ENCODE data around the gene SPRR1A.

Gene SPRR1A

GRCh38 chr1:152972196-152972886, 11.5 kb upstream of the SPRR1A start:
- no peak for DNase-seq (ENCODE audit: low read depth)
- no peak overlapping the region for H3K4me3 ChIP-seq (ENCODE audit: low read length)
- TF ChIP-seq CTCF (conservative IDR thresholded peaks at IDR 0.05; ENCODE audit: low read length) = no peak

GRCh38 chr1:152976688-152977087, 7.2 kb upstream of the SPRR1A start:
- DNase-seq (ENCODE audit: low read depth) = no peak
- TF ChIP-seq CTCF (conservative IDR thresholded peaks at IDR 0.05; ENCODE audit: low read length) = no peak
- no peak overlapping the region for H3K4me3 ChIP-seq (ENCODE audit: low read length)

GRCh38 chr1:152977614-152978013, 6.3 kb upstream of the SPRR1A start:
- no peak overlapping the region for H3K4me3 ChIP-seq (ENCODE audit: low read length)
- TF ChIP-seq CTCF (conservative IDR thresholded peaks at IDR 0.05; ENCODE audit: low read length) = no peak
- DNase-seq (ENCODE audit: low read depth) = no peak

- no peak for TF ChIP-seq CTCF (conservative IDR thresholded peaks at IDR 0.05; ENCODE audit: low read length)
- DNase-seq (ENCODE audit: low read depth) = no peak
These were observed 3.2 kb upstream of the SPRR1A start for GRCh38 chr1:152980676-152981075.

GRCh38 chr1:152981146-152981871, 2.6 kb upstream of the SPRR1A start:
- H3K4me3 ChIP-seq (ENCODE audit: low read length) = no peak overlapping the region
- DNase-seq (ENCODE audit: low read depth) = no peak
- TF ChIP-seq CTCF (conservative IDR thresholded peaks at IDR 0.05; ENCODE audit: low read length) = no peak

More at GRCh38 chr1:152980676-152981075, 3.2 kb upstream of the SPRR1A start:
- no peak overlapping the region for H3K4me3 ChIP-seq (ENCODE audit: low read length)

- TF ChIP-seq CTCF (conservative IDR thresholded peaks at IDR 0.05; ENCODE audit: low read length) = no peak
- no peak for DNase-seq (ENCODE audit: low read depth)
- no peak overlapping the region for H3K4me3 ChIP-seq (ENCODE audit: low read length)
These were observed 1.8 kb upstream of the SPRR1A start for GRCh38 chr1:152982076-152982475.

- TF ChIP-seq CTCF (conservative IDR thresholded peaks at IDR 0.05; ENCODE audit: low read length) = no peak
- H3K4me3 ChIP-seq (ENCODE audit: low read length) = no peak overlapping the region
- DNase-seq (ENCODE audit: low read depth) = no peak
These were observed 647 bp upstream of the SPRR1A start for GRCh38 chr1:152983234-152983633.
